Epidermal melanocyte (primary cell): Measurements from ENCODE around the gene APOL5.

Source experiments
- DNase-seq: peaks from one replicate; pipeline ENCODE4 v3.0.0; 2011; ENCODE audit warnings: low spot score; ENCODE audit not compliant: insufficient read length

APOL5 gene

GRCh38 chr22:35742342-35743100 lies 24.8 kb downstream of the APOL5 start:
- DNase-seq = no peak

DNA sequence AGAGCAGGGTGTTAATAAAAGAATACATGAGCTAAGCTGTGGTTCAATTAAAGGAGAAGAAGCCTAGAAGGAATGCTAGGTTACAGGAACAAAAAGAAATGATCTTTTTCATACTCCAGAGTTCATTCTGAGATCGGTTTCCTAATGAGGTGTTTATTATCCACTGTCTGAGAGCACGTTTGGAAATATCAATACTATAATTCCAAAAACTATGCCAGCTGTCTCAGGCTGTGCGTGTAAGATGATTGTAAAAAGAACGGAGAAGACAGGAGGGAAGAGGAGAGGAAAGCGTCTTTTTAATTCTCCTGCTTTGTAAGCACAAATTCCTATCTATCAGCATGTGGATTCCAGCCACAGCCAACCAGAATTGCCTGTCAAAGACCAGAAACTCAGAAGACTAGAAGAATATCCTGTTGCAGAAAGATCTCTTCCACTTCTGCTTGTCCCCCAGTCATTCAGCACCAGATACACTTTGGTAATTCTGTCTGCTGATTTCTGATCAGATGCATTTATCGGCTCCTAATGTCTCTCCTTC lies 25.7 kb downstream of the APOL5 start:
- DNase-seq = no peak

DNA sequence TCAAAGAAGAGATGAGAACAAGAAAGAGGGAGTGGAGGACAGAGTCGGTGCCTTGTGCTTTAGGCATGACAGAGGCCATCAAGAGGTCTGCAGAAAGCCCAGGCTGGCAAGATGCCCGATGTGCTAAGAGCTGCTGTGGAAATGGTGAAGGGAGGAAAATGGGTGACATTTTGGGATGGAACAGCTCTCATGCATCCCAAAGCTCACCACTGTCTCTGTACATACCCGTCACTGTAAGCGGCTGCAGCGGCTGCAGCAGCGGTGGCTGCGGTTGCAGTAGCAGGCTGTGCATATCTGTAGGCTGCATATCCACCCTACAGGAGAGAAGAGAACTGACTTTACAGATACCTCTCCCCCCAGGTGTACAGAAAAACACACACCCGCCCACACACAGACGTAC lies 28.6 kb downstream of the APOL5 start:
- no peak for DNase-seq

DNA sequence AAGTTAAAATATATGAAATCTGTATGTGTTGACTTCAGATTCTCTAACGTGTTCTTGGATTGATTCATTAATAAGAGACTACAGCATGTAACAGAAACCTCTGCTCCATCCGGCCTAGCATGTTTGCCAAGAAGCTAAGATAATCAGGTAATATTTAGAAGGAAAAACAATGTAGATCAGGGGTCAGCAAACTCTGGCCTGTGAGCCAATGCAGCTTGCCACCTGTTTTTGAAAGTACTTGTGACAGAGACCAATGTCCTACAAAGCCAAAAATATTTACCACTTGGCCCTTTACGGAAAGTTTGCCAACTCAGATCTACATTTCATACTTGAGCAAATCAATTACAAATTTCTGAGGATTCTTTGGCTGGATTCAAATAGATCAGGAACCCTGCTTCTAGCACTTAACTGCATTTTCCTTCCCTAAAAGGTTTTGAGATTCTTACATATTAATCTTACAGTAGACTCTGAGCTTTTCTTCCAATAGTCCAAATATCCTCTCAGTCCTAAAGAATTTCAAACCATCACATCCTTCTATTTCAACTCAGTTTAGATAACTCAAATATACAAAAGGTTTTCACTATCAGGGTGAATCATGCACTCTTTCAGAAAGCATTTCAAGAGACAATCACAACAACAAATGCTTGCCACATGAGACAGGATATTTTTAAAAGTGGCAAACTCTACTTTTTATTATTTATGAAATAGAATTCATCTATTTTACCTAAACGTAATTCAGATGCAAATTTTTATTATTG lies 29.5 kb downstream of the APOL5 start:
- no peak for DNase-seq

GRCh38 chr22:35749808-35750207 lies 32.1 kb downstream of the APOL5 start:
- DNase-seq = no peak

- no peak for DNase-seq
Observed at GRCh38 chr22:35752006-35752862, 34.6 kb downstream of the APOL5 start.

DNA sequence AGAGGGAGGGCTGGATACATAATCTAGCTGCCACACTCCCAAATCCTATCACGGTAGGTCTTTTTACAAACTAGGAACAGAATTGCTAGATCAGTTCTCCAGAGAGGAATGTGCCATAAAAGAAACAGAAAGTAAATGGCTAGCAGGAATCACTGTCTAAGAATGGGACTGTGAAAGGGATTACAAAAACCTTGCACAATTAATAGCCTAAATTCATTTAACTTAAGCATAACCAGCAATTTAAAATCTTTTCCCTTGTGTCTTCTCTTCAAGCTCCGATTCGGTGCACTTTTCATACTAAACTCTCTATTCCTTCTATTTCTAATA lies 35.2 kb downstream of the APOL5 start:
- DNase-seq = no peak

DNA sequence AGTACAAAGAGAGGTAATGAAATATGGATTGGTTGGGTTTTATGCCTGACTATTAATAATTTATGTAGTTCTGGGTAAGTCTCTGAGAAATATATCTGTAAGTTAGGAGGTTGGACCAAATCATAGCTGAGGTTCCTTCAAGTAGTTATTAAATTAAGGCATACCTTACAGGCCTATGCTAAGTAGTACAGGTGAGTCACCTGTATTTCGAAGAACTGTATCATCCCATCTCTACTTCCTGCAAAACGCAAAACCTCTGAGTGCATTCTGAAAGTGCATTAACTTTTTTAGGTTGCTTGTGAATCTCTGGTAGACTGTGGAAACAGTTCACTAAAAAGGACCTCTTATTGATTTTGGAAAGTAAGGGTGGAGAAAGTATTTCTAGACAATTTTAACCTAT lies 37.1 kb downstream of the APOL5 start:
- DNase-seq = no peak

DNA sequence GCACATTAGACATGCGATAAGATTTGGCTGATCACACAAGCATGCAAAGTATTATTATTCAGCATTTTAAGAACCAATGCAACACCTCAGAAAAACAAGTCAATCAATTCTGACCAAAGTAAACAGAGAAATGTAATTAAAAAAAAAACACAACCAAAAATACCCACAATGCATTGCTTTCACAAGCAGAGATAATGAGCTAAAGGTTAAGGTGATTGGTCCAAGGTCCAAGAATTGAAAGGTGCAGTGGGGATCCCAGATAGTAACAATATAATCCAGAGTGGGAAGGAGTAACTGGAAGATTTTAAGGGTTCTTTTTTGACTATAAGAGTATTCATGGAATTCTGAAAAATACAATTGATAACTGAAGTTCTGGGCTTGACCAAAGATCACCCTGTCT lies 39.0 kb downstream of the APOL5 start:
- DNase-seq = no peak

- no peak for DNase-seq
Observed at GRCh38 chr22:35758394-35758793, 40.7 kb downstream of the APOL5 start.

- no peak for DNase-seq
Observed at GRCh38 chr22:35761037-35761436, 43.4 kb downstream of the APOL5 start.

GRCh38 chr22:35766654-35767580 lies 49.2 kb downstream of the APOL5 start:
- DNase-seq = no peak

- DNase-seq = no peak
Observed at GRCh38 chr22:35769974-35770373, 52.3 kb downstream of the APOL5 start.

DNA sequence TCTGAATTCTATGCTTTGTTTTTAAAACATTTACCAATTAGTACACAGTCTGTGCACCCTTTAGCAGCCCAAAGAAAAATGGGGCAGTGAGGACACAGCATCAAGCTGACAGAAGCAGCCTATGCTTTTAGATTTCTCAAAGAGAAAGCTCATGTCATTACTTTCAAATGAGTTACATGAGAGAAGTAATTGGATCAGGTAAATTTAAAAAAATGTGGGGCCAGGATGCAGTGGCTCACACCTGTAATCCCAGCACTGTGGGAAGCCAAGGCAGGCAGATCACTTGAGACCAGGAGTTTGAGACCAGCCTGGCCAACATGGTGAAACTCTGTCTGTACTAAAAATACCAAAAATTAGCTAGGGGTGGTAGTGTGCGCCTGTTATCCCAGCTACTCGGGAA lies 57.7 kb downstream of the APOL5 start:
- no peak for DNase-seq

GRCh38 chr22:35777335-35777975 lies 59.8 kb downstream of the APOL5 start:
- DNase-seq = no peak
